ENCODE data around the gene IQGAP2. TPM values are rescaled to one million over a fixed set of nuclear protein-coding genes. Genes with fewer than 3 reads are reported as not detected.

IQGAP2 gene
- total and polyA plus RNA-seq, 8 donors: 15.6 to 29.1 (median 17.1) TPM

GRCh38 chr5:76389513-76390154 is 13.5 kb upstream of the IQGAP2 start:
- no peak for TF ChIP-seq CTCF (IDR thresholded peaks at IDR 0.05)
- no peaks in the 10 kb centered on the region for H3K27me3 ChIP-seq
- H3K4me3 ChIP-seq: no peak overlapping the region
- ATAC-seq (no peak), DNase-seq (no peak)
- H3K27ac ChIP-seq: no peak overlapping the region
- H3K9me3 ChIP-seq: no peaks in the 10 kb centered on the region
- H3K4me1 ChIP-seq: peaks cover 0 to 11% of the 10 kb centered on the region in 2 donors
- intact Hi-C loops (cut with DNase I): no loop called here
- H3K36me3 ChIP-seq: no peaks in the 10 kb centered on the region

- H3K36me3 ChIP-seq: no peaks in the 10 kb centered on the region
- H3K4me1 ChIP-seq: peaks cover 0 to 11% of the 10 kb centered on the region in 2 donors
- TF ChIP-seq CTCF (IDR thresholded peaks at IDR 0.05): no peak
- no peaks in the 10 kb centered on the region for H3K27me3 ChIP-seq
- no peak for DNase-seq
- H3K9me3 ChIP-seq: no peaks in the 10 kb centered on the region
- H3K4me3 ChIP-seq: no peak overlapping the region
- intact Hi-C loops (cut with DNase I): no loop called here
- no peak for ATAC-seq
- H3K27ac ChIP-seq: no peak overlapping the region
Observed at GRCh38 chr5:76391014-76391413, 12.1 kb upstream of the IQGAP2 start.

GRCh38 chr5:76393035-76393680 is 9.9 kb upstream of the IQGAP2 start:
- Histone ChIP-seq H3K36me3 (no peaks in the 10 kb centered on the region), H3K4me1 (peaks cover 0 to 11% of the 10 kb centered on the region in 2 donors), H3K27me3 (no peaks in the 10 kb centered on the region), H3K9me3 (no peaks in the 10 kb centered on the region), H3K4me3 (no peak overlapping the region), H3K27ac (no peak overlapping the region)
- no peak for TF ChIP-seq CTCF (IDR thresholded peaks at IDR 0.05)
- ATAC-seq: no peak
- intact Hi-C loops (cut with DNase I): no loop called here
- no peak for DNase-seq

GRCh38 chr5:76397200-76397599 is 5.9 kb upstream of the IQGAP2 start:
- peaks cover 2 to 11% of the 10 kb centered on the region in 2 donors for H3K4me1 ChIP-seq
- DNase-seq: no peak
- H3K27ac ChIP-seq: no peak overlapping the region
- intact Hi-C loops (cut with DNase I): no loop called here
- no peaks in the 10 kb centered on the region for H3K36me3 ChIP-seq
- H3K9me3 ChIP-seq: no peaks in the 10 kb centered on the region
- no peak for TF ChIP-seq CTCF (IDR thresholded peaks at IDR 0.05)
- no peak for ATAC-seq
- H3K27me3 ChIP-seq: peaks cover 0 to 12% of the 10 kb centered on the region in 2 donors
- H3K4me3 ChIP-seq: no peak overlapping the region

- ATAC-seq: no peak
- no peak overlapping the region for H3K27ac ChIP-seq
- H3K27me3 ChIP-seq: peaks cover 0 to 22% of the 10 kb centered on the region in 2 donors
- no peak for DNase-seq
- no peak overlapping the region for H3K4me3 ChIP-seq
- TF ChIP-seq CTCF (IDR thresholded peaks at IDR 0.05): no peak
- H3K36me3 ChIP-seq: no peaks in the 10 kb centered on the region
- no peaks in the 10 kb centered on the region for H3K9me3 ChIP-seq
- intact Hi-C loops (cut with DNase I): no loop called here
- H3K4me1 ChIP-seq: peaks cover 4 to 24% of the 10 kb centered on the region in 2 donors
Observed at GRCh38 chr5:76399268-76399667, 3.8 kb upstream of the IQGAP2 start.

All from left lung (tissue), 10 donors.